ENCODE results near the gene BNIPL.

GRCh38 chr1:151009674-151010345 is 26.6 kb upstream of the BNIPL start:
- TF ChIP-seq CTCF (IDR thresholded peaks at IDR 0.05): no peak
- TF ChIP-seq POLR2A (IDR thresholded peaks at IDR 0.05): no peak
- no peak for TF ChIP-seq POLR2AphosphoS5 (IDR thresholded peaks at IDR 0.05)
- no peak for TF ChIP-seq EP300 (IDR thresholded peaks at IDR 0.05; ENCODE audit: low read depth)

All from transverse colon (tissue), 4 donors.